Stomach (tissue), 9 donors: Measurements from ENCODE around the gene VWA2. TPM values are rescaled to one million over a fixed set of nuclear protein-coding genes. Genes with fewer than 3 reads are reported as not detected.

Experiments used
- DNase-seq, 2 donors: peaks; one replicate each; pipeline versions ENCODE4 v3.0.0 to v3.0.0-alpha.2; 2013 to 2019
- H3K27ac ChIP-seq, 5 donors: fragments of 200-600 bp in 4 of 5; sonication (generic) in 4 of 5; one replicate each; pipeline ENCODE4 v1.5.1; 2013 to 2019; ENCODE audit warnings: mild to moderate bottlenecking in 1 of 5, moderate library complexity in 1 of 5
- H3K27me3 ChIP-seq, 3 donors: fragments of 200-600 bp; sonication (generic); one replicate each; pipeline ENCODE4 v1.5.1; 2017 to 2019; ENCODE audit warnings: mixed run types in 1 of 3
- H3K36me3 ChIP-seq, 4 donors: fragments of 200-600 bp; sonication (generic); 1 replicate in 3 of 4; 2 replicates in 1 of 4; pipeline ENCODE4 v1.5.1; 2016 to 2019
- H3K4me1 ChIP-seq, 4 donors: fragments of 200-600 bp; sonication (generic); one replicate each; pipeline ENCODE4 v1.5.1; 2016 to 2019
- H3K4me3 ChIP-seq, 4 donors: fragments of 200-600 bp; sonication (generic) in 3 of 4; one replicate each; pipeline ENCODE4 v1.5.1; 2016 to 2019; ENCODE audit warnings: mild to moderate bottlenecking in 1 of 4
- H3K9me3 ChIP-seq, 4 donors: fragments of 200-600 bp; sonication (generic); one replicate each; pipeline ENCODE4 v1.5.1; 2016 to 2019
- EP300 ChIP-seq: sonication (generic); formaldehyde crosslinking; IDR thresholded peaks from one replicate; pipeline ENCODE4 v1.6.1; 2017; ENCODE audit warnings: antibody characterized with exemption
- POLR2A ChIP-seq, 4 donors: fragments of 450-650 bp; IDR thresholded peaks; one replicate each; pipeline ENCODE4 v1.6.1; 2016; ENCODE audit warnings: antibody characterized with exemption in 4 of 4, control low read depth in 2 of 4, mild to moderate bottlenecking in 1 of 4, moderate library complexity in 1 of 4
- POLR2AphosphoS5 ChIP-seq, 3 donors: sonication (generic); formaldehyde crosslinking; IDR thresholded peaks; one replicate each; pipeline ENCODE4 v1.6.1; 2016; ENCODE audit warnings: antibody characterized with exemption in 3 of 3
- WGBS, 5 donors: extraction: QIAGEN DNeasy Blood & Tissue Kit in 3 of 5; methylation state at CpG; one replicate each; pipeline versions ENCODE4 v1.1.5 to v1.1.7; 2013 to 2018; 5-methylcytosine and 5-hydroxymethylcytosine counted together
- intact Hi-C: fragments of 100-400 bp; cut with DNase I; formaldehyde crosslinking; loops from one replicate; pipeline ENCODE4 v1.15.1; 2023; ENCODE audit warnings: low total_unique reads
- polyA plus RNA-seq, 3 donors: library from polyadenylated mRNA; stranded (reverse); fragments of 200-250 nt; gene quantifications; one replicate each; pipeline ENCODE4 v1.2.3, GENCODE V29; 2013
- total RNA-seq, 5 donors: library from RNA; depleted of rRNA; stranded (reverse); fragments of >200 nt; gene quantifications; one replicate each; pipeline versions ENCODE4 v1.1.0 to v1.2.3, GENCODE V29; 2014 to 2016
- TF ChIP-seq, protein P1 (sequence below), 7 experiments: fragments of 450-650 bp in 4 of 7; fragments of 200-600 bp in 3 of 7; sonication (generic) in 3 of 7; IDR thresholded peaks; one replicate each; pipeline ENCODE4 v1.5.1; 2016 to 2019; ENCODE audit warnings: antibody characterized with exemption in 7 of 7, control low read depth in 2 of 7, mild to moderate bottlenecking in 1 of 7
- donor health status: healthy with polysubstance abuse.
- donor health status: Bipolar disorder and iron deficiency.
- donor health status: healthy.

Gene VWA2
- total and polyA plus RNA-seq, 8 donors = 0.46 to 20.7 (median 5.8) TPM

- Histone ChIP-seq H3K36me3 (peaks cover 17 to 59% (median 52%) of the 10 kb centered on the region in 4 donors), H3K4me1 (peaks cover 10 to 21% (median 15%) of the 10 kb centered on the region in 4 donors), H3K27ac (no peak overlapping the region), H3K9me3 (peaks cover 0 to 10% (median 6%) of the 10 kb centered on the region in 4 donors), H3K27me3 (peaks cover 0 to 4% (median 0%) of the 10 kb centered on the region in 3 donors), H3K4me3 (no peak overlapping the region)
- no peak for DNase-seq
- WGBS, 5 donors = 85 to 91% (median 89%) methylated on average over 7 to 9 of the region's 9 CpGs
- TF ChIP-seq POLR2AphosphoS5 (IDR thresholded peaks at IDR 0.05) (no peak), EP300 (no peak), POLR2A (IDR thresholded peaks at IDR 0.05) (no peak)
- intact Hi-C loops = loop anchor here (10.0 kb wide), 1 partner anchor 134 kb away; no protein-coding TSS in a partner anchor
Observed at GRCh38 chr10:114301177-114301576, 62.1 kb downstream of the VWA2 start.

DNA sequence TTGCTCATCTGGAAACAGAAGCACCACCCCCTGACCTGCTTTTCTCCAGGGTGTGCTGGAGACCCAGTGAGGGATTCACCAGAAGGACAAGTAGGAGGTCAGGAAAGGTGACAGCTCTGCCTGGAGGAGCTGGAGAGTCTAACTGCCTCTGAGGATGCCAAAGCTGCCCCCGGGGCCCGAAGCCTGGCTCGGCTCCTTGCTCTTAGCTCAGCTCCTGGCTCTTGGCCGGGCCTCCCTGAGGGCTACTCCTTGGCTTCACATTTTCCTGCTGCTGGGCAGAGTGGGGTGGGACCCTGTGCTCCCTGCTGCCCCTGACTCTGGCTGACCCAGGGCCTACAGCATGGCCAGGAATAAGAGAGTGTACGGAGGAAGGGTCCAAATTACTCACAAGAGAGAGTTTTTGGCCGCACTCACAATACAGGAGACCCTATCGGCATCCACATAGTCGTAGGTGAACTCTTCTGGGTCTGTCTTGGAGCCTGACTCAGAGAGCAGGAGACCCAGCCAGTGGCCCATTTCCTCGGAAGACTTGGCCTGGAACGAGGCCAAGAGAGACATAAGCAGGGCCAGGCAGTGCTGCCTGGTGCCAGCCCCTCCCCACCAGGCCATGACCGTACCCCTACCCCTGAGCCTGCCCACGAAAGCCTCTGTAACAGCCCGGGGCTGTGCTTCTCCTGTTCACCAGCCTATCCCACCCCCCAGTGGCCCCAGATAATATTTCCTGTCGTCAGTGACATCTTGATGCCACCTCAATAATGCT is 63.1 kb downstream of the VWA2 start:
- Histone ChIP-seq H3K4me1 (peaks cover 10 to 21% (median 15%) of the 10 kb centered on the region in 4 donors), H3K36me3 (peaks cover 7 to 50% (median 42%) of the 10 kb centered on the region in 4 donors), H3K27me3 (peaks cover 0 to 4% (median 0%) of the 10 kb centered on the region in 3 donors), H3K4me3 (no peak overlapping the region), H3K27ac (no peak overlapping the region), H3K9me3 (peaks cover 0 to under 1% (median 0%) of the 10 kb centered on the region in 4 donors)
- intact Hi-C loops = loop anchor here (10.0 kb wide), 1 partner anchor 133 kb away; no protein-coding TSS in a partner anchor
- no peak for DNase-seq
- WGBS, 5 donors = 48 to 67% (median 60%) methylated on average over 11 to 14 of the region's 14 CpGs
- TF ChIP-seq, protein P1, sequence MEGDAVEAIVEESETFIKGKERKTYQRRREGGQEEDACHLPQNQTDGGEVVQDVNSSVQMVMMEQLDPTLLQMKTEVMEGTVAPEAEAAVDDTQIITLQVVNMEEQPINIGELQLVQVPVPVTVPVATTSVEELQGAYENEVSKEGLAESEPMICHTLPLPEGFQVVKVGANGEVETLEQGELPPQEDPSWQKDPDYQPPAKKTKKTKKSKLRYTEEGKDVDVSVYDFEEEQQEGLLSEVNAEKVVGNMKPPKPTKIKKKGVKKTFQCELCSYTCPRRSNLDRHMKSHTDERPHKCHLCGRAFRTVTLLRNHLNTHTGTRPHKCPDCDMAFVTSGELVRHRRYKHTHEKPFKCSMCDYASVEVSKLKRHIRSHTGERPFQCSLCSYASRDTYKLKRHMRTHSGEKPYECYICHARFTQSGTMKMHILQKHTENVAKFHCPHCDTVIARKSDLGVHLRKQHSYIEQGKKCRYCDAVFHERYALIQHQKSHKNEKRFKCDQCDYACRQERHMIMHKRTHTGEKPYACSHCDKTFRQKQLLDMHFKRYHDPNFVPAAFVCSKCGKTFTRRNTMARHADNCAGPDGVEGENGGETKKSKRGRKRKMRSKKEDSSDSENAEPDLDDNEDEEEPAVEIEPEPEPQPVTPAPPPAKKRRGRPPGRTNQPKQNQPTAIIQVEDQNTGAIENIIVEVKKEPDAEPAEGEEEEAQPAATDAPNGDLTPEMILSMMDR (IDR thresholded peaks at IDR 0.05) = no peak
- TF ChIP-seq POLR2AphosphoS5 (IDR thresholded peaks at IDR 0.05) = no peak
- TF ChIP-seq EP300 = no peak

GRCh38 chr10:114303556-114303955 is 64.5 kb downstream of the VWA2 start:
- H3K27ac ChIP-seq = peak overlapping the region in 1 of 5 donors; percentile 64
- H3K9me3 ChIP-seq = no peaks in the 10 kb centered on the region
- H3K4me3 ChIP-seq = no peak overlapping the region
- 64 to 69% (median 66%) methylated on average over 10 of the region's 10 CpGs for WGBS, 5 donors
- DNase-seq = no peak
- peaks cover 0 to 4% (median 0%) of the 10 kb centered on the region in 3 donors for H3K27me3 ChIP-seq
- H3K36me3 ChIP-seq = peaks cover 0 to 35% (median 29%) of the 10 kb centered on the region in 4 donors
- H3K4me1 ChIP-seq = peaks cover 10 to 21% (median 16%) of the 10 kb centered on the region in 4 donors
- intact Hi-C loops = loop anchor here (10.0 kb wide), 1 partner anchor 131 kb away; no protein-coding TSS in a partner anchor
- no peak for TF ChIP-seq EP300
- no peak for TF ChIP-seq POLR2AphosphoS5 (IDR thresholded peaks at IDR 0.05)
- TF ChIP-seq POLR2A (IDR thresholded peaks at IDR 0.05) = no peak
- TF ChIP-seq, protein P1 (IDR thresholded peaks at IDR 0.05) = no peak

- intact Hi-C loops = loop anchor here (10.0 kb wide), 1 partner anchor 131 kb away; no protein-coding TSS in a partner anchor
- 0 to 2% (median 0%) methylated on average over 14 of the region's 14 CpGs for WGBS, 5 donors
- DNase-seq = peak; percentile 83 to 94
- H3K4me1 ChIP-seq = peaks cover 10 to 26% (median 17%) of the 10 kb centered on the region in 4 donors
- H3K4me3 ChIP-seq = peak overlapping the region; percentile 31 to 41 (median 36)
- peaks cover 0 to 30% (median 24%) of the 10 kb centered on the region in 4 donors for H3K36me3 ChIP-seq
- H3K27me3 ChIP-seq = peaks cover 0 to 4% (median 0%) of the 10 kb centered on the region in 3 donors
- no peak for TF ChIP-seq POLR2A (IDR thresholded peaks at IDR 0.05)
- TF ChIP-seq, protein P1 (IDR thresholded peaks at IDR 0.05) = peak in 5 of 7 experiments; percentile 67 to 91 (median 73)
- TF ChIP-seq EP300 = no peak
- TF ChIP-seq POLR2AphosphoS5 (IDR thresholded peaks at IDR 0.05) = peak in 1 of 3 donors; percentile 58
- peak overlapping the region in 3 of 5 donors; percentile 26 to 64 (median 52) for H3K27ac ChIP-seq
- no peaks in the 10 kb centered on the region for H3K9me3 ChIP-seq
Observed at GRCh38 chr10:114304017-114304570, 65.0 kb downstream of the VWA2 start.
